HG03575 (cell line): ENCODE measurements around the gene DCTN5.
A peak's percentile ranks its signal among the peaks of the same experiment; 100 is the strongest.

ENCODE experiments used
- ATAC-seq: cut with Tn5 transposase; IDR thresholded peaks from one replicate; pipeline ENCODE4 v1.9.1; 2021; ENCODE audit not compliant: unreplicated experiment, insufficient number of reproducible peaks, low FRiP score; ENCODE audit errors: extremely low read depth

The DCTN5 gene

DNA sequence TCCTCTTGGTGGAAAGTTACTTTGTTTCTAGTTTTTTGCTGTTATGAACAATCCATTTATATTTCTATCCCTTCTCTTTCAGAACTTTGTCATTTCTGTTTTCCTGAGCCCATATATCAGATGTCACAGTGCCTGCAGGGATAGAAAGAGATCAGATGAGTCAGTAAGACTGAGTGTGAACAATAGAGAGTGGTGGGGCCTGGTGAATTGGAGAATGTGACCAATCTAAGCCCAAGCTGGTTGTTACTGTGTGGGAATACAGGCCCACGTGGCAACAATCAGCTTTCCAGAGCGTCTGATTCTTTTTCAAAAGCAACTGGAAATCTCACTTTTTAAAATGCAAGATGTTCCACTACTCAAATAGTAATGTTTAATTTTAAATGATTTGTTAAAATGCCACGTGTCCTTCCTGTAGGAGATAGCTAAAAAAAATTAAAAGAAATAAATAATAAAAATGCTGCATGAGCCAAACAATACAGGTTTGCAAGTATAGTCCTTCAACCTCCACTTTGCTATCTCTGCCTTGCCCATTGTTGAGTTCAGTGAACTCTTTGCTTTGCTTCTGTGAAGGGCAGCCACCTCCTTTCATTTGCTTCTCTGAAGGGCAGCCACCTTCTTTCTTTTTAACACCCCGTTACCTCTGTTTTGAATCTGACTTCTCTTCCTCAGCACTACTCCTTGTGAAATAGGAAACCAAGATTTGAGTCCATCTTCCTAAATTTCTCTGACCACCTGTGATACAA is 9.6 kb downstream of the DCTN5 start:
- no peak for ATAC-seq

DNA sequence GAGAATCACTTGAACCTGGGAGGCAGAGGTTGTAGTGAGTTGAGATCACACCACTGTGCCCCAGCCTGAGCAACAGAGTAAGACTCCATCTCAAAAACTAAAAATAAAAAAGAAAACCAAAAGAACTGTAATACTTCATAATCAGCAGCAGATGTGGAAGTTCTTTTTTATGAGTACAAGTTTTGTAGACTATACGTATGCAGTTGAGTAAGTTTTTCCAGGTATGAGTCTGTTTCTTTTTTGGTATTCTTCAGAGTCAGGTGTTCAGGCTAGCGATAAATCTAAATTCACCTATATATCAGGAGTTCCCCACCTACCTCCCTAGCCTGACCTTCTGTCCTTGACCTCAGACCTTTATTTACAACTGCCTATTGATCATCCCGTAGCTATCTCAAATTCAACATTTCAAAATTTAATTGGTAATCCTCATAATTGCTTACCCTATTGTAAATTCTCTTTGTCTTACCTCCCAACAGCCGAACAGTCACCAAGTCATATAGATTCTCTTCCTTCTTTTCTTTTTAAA is 10.7 kb downstream of the DCTN5 start:
- no peak for ATAC-seq

DNA sequence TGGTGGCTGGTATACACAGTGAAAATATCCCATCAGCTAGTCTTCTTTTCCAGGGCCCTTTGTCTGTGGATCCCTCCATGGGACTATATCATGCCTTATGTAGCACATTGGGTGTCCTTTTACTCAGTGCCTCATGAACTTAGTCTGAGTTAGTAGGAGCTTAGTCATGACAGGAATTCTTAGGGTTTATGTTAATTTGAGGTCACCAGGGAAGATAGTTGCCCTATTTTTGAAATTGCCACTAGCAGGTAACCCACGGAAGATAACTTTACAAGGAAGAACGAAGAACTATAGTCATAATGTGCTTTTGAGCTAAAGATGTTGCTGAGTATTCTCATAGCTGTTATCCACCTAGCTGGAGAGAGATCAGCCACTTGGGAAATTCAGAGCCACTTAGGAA is 22.7 kb downstream of the DCTN5 start:
- ATAC-seq: no peak

DNA sequence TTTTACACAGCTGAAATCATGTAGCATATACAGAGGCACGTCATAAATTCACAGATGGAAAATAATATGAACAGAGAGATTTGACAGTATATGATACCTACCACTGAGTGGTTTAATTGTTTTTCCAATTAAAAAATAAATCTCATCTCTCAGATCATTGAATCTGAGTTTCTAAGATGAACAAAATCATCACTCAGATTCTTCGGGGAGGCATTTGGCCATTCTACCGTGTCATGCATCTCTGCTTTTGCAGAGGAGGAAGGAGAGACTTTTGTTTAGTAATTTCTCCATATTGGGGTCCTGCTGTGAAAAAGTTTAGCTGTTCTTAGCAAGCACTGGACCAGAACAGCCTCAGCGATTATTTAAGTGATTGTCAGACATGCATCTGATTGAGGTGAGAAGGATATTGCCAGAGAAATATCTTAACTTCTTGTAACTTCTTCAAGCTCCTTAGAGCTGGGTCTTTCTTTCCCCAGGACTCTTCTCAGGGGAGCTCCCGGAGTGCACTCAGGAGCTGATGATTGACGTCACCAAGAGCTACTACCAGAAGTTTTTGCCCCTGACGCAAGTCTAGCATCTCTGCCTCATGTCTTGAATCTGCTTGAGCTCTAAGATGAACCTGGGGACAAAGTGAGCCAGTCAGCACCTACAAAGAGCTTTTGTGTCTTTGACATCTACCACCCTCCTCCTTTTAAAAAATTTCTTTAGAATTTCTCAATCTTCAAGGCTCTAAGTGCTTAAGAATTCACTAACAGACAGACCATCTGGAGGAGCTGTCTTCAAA is 25.5 kb downstream of the DCTN5 start:
- no peak for ATAC-seq

DNA sequence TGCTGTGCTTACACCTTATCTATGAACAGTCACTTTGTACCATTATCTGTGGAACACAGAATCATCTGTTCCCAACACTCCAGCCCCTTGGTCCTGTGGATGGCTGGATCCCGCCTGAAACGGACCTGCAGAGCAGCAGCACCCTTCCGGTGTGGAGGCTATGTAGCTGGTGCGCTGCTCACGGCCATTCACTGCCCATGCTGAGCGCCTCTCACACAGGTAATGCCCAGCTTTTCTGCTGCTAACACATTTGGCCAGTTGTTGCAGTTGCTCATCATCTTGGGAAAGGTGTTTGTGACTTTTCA is 26.0 kb downstream of the DCTN5 start:
- no peak for ATAC-seq

DNA sequence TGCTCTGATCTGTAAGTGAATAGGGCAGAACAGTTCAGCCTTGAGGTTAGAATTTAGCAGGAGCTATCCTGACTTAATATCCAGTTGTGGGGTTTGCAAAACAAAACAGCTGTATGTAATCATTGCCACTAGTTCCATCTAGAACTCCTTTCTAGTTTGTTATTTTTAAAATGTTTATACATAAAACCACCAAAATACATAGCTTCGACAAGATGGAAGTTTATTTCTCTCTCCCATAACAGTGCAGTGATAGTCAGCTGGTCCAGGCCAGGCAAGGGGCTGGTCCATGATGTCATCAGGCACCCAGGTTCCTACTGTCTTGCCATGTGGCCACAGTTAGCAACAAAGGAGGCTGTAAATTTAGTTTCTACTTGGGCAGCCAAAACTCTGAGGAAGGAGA is 27.0 kb downstream of the DCTN5 start:
- no peak for ATAC-seq

DNA sequence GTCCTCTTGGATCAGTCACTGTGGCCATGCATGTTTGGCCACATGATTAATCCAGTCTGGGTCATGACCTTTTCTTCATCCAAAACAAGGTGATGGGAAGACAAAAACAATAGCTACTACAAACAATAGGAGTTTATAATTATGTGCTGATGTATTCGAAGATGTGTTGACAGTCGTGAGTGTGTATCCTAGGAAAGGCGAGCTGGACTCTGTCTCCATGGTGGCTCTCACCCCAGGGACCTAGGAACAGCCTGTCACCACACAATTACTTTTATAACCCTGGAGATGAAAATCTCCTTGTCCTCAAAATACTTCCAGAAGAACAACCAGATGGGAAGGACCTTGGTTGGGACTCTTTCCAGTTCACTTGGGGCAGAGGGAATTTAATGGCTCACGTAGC is 27.6 kb downstream of the DCTN5 start:
- ATAC-seq: no peak

DNA sequence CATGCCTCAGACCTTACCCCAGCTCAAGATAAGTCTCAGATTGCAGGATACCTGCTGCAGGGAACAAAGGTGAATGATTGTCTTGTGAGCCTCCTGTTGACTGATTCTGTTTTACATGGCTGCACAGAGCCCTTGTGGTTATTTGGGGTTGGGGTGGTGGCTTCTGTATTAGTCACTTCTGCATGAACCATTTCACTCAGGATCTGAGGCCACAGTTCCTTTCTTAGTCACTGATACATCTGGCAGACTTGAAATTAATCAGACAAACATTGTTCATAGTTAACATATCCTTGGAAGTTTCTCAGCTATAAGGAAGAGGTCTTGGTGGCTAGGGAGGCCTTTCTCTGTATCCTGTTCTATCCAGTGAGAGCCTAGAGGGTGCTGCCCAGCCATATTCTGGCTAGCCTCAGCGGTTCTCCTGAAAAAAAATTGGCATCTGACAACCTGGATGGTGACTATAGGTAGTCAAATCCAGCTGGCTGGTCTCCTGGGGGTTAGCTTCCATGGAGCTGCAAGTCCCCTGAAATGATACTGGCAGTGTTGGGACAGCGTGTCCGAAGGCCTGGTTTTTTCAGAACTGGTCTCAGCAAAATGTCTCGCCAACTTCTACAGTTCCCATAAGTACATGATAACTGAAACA is 29.0 kb downstream of the DCTN5 start:
- peak; percentile 65 for ATAC-seq

DNA sequence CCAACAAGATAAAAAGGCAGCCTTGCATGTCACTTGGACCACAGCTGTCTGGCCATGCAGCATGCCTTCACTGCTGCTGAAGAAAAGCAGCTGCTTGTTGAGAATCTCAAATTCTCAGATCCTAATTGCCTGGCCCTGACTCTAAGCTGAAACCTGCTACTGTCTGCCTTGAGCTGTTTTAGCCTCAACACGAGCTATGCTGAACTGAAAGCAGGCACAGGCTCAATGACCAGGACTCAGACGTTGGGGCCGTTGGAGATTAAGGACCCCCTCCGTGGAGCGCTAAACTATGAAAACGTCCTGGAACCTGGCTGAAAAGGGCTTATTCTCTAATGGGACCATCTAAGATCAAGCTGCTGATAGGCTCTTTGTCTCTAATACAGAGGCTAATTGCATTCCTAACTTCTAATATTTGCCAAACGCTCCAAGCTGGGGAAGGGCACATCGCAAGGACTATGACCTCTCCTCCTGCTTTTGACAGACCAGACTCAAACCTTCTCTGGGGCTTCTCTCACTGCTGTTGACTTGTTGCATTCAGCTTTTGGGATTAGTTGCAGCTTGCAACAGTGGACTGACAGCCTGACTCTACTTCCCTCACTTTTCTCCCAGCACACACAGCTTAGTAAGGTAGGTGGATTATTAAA is 32.8 kb downstream of the DCTN5 start:
- ATAC-seq: no peak

DNA sequence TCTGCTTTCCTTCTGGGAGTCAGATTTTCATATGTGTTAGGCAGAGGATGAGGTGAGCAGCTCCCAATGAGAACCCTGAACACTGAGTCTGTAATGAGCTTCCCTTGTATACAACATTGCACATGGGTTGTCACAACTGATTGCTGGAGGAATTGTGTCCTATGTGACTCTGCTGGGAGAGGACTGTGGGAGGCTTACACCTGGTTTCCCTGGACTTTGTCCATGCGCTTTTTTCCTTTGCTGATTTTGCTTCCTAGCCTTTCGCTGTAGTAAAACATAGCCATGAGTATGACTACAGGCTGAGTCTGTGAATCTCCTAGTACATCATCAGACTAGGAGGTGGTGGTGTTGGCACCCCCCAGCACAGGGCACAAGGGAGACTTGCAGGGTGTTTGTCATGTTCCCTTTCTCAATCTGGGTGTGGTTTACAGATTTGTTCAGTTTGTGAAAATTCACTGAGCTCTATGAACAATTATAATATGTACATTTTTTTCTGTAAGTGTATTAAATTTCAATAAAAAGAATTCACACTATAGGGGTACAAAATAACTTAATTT is 35.7 kb downstream of the DCTN5 start:
- ATAC-seq: no peak

DNA sequence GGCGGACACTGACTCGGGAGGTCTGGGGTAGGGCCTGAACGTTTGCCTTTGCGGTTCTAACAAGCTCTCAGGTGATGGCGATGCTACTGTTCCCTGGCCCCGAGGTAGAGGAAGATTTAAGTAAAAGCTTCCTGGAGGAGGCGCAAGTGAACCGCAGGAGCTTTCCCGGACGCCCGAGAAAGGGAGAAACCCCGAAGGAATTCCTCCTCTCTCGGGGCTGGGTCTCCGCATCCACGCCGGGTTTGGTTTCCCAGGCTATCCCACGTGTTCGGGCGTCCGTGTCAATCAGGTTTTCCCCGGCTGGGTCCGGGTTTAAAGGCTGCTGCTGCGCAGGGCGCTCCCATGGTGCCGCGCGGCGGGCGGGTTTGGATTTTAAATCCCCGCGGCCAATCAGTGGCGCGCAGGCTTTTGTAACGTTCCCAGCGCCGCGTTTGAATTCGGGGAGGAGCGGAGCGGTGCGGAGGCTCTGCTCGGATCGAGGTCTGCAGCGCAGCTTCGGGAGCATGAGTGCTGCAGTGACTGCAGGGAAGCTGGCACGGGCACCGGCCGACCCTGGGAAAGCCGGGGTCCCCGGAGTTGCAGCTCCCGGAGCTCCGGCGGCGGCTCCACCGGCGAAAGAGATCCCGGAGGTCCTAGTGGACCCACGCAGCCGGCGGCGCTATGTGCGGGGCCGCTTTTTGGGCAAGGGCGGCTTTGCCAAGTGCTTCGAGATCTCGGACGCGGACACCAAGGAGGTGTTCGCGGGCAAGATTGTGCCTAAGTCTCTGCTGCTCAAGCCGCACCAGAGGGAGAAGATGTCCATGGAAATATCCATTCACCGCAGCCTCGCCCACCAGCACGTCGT is 37.4 kb downstream of the DCTN5 start, which contains the start of gene PLK1:
Gene PLK1, plus strand, starts transcription at position 460 of the 844 bp plus-strand sequence. Its CDS starts 44 bp downstream, at position 504.
- ATAC-seq: no peak

DNA sequence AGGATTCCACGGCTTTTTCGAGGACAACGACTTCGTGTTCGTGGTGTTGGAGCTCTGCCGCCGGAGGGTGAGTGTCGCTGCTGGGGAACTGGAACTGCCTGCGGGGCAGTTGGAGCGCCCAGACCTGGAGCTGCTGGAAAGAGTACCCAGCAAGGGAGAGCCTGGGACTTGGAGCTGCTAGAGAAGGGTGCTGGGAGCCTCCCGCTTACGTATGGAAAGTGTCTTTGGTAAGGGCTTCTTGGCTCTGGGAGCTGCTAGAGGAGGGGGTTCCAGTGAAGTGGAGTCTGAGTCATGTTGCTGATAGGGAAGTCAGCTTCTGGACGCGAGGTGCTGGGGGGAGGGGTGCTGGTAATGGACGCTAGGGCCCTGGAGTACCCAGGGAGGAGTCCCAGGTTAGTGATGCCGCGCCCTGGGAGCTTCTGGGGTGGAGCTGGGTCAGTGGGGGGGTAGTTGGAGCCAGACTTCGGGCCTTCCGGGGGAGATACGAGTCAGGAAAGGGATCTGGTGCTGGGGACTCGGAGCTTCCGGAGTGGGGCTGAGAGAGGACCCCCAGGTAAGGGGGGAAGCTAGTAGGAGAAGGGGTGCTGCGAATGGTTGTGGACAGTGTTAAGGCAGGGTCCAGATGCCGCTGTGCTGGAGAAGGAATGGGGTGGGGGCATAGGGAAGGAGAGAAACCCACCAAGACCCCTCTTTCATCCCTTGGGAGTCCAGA is 38.2 kb downstream of the DCTN5 start:
- no peak for ATAC-seq

DNA sequence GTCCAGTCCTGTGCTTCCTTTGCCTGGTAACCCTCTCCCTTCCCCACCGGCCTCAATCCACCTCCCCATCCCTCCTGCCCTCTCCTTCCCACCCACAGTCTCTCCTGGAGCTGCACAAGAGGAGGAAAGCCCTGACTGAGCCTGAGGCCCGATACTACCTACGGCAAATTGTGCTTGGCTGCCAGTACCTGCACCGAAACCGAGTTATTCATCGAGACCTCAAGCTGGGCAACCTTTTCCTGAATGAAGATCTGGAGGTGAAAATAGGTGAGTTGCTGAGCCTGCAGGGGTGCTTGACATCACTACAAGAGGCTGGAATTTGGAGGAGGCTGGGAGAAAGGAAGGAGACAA is 38.7 kb downstream of the DCTN5 start:
- no peak for ATAC-seq

DNA sequence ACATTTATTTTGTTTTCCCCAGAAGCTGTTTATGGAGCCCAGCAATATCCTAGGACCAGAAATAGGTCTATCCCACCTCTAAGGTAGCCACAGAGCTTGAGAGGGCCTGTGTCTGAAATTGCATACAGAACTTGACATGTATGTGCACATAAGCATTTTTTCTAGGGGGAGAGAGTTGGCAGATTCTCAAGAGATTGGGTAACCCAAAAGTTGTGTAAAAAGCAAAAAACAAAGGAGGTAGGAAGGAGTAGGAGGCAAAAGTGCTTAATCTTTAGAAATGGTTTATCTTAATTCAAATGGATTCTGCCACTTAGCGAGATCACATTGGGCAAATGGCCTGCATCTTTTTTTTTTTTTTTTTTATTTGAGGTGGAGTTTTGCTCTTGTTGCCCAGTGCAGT is 40.9 kb downstream of the DCTN5 start:
- no peak for ATAC-seq

DNA sequence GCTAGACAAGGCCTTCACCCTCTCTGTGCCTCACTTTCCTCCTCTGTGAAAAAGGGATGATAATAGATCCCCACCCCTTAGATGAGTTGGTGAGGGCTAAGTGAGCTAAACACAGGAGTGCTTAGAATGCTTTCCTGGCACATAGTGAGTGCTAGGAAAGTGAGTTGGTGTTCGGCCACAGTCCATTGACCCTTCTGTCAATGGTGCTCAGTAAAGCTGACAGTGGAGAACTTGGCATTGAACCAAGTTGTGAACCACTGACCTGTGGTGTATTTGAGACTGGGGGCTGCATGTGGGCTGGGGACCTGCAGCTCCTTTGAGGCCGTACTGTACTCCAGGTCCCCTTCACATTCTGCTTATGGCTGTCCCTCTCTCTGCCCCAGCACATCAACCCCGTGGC is 42.2 kb downstream of the DCTN5 start:
- no peak for ATAC-seq

DNA sequence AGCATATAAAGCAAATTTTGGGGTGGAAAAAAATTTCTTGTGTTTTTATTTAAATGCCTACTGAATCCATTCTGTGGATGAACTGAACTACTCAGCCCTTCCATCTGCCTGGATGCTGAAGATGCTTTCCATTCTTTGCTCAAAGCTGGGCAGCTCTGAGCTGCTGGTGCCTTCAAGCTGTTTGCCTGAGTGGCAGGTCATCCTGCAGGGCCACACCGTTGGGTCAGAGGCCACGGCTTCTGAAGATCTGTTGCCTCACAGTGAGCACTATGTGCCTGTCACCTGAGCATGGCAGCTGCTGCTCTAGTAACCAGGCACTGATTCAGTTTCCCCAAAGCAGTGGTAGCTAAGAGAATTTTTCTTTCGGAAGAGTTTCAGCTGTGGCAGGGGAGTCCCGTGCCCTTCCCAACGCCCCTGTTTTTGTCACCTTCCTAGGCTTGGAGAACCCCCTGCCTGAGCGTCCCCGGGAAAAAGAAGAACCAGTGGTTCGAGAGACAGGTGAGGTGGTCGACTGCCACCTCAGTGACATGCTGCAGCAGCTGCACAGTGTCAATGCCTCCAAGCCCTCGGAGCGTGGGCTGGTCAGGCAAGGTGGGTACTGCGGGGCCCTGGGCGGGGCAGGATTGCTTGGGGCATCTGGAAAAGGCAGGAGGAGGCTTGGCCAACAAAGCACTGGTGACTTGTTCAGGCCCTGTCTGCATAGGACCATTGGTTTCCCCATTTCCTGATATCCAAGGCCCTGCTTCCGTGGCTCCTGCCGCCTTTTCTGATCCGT is 46.0 kb downstream of the DCTN5 start:
- no peak for ATAC-seq
